NCI-H1930 (cell line): ENCODE results near the gene FOSL2.

Experiments used
- DNase-seq, 2 experiments: peaks; one replicate each; lab custom pipeline; 2025; lab: John Stamatoyannopoulos, UW

The FOSL2 gene

DNA sequence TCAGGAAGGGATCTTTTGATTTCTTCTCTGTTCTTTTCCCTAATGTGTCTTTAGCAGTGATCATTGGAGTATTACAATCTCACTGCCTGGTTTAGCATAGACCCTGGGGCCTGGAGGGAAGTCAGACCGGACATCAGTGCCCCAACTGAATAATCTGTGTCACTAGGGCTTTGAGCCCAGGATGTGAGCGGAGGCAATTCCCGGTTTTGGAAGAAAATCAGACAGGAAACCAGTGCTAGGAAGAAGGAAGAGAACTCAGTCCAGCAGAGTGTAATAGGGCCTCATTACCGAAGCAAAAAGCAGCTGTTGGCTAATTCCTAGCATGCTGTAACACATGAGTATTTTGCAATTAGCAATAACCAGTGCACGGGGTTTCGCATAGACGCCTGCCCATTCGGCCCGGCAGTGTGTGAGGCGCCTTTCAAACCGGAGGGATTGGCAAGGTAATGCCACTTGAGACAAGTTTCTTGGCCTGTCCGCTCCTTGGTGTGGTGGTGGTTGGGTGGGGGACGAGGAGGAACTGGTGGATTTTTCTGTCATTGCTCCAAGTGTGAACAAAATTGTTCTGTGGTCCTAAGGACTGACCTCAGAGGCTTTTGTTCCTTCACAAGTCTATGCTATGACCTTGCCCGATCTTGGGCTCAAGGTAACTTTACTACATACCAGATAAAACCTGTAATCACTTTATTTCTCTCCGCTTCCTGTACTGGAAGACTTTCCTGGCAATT, 2.8 kb downstream of the FOSL2 start:
- no peak for DNase-seq

GRCh38 chr2:28397043-28397381, 4.4 kb downstream of the FOSL2 start:
- DNase-seq: no peak

DNA sequence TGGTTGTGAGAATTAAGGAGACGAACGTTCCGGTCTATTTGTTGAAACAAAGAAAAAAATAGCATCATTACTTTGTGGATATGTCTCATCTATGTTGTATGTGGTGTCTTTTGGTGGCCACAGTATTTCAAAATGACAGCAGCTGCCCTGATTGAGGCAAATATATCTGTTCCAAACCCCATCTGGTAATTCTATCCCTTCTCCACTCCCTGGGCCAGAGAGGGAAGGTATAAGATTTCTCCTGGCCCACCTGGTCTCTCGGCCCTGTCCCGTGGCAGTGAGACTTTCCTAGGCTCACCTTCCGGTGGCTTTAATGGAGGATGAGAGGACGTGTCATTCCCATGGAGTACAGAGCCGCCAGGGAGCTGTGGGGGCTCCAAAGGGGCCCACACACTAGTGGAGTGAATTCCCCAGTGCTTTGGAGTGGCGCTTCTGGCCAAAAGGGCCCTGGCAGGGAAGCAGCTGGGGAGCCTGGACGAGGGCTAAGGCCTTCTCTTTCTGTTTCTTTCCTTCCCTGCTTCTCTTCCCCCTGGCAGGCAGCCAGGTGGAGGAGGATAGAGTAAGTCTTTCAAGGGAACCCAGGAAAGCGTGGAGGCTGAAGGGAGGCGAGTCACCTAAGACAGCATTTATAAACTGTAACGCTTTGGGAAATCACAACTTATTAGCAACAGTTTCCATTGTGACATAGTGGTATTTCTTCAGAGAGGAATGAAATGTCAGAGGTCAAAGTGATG, 5.6 kb downstream of the FOSL2 start:
- no peak for DNase-seq

GRCh38 chr2:28399289-28399688, 6.6 kb downstream of the FOSL2 start:
- DNase-seq: no peak

DNA sequence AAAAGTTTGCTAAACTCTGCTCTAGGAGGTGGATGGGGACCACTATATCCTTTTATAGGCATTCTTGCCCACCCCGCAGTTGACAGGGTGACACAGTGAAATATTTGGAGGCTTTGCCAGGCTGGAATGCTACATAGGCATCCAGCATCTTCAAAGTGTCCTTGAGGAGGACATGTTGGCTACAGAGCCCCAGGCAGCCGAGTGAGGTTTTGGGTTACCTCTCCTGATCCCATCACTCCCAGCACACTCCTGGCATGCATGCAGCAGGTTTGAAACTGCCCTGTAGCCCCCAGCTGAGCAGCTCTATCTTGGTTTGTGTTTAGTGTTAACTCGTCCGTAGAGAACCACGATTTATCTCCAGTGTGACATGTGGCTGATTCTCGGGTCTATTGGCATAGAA, 7.3 kb downstream of the FOSL2 start:
- no peak for DNase-seq

DNA sequence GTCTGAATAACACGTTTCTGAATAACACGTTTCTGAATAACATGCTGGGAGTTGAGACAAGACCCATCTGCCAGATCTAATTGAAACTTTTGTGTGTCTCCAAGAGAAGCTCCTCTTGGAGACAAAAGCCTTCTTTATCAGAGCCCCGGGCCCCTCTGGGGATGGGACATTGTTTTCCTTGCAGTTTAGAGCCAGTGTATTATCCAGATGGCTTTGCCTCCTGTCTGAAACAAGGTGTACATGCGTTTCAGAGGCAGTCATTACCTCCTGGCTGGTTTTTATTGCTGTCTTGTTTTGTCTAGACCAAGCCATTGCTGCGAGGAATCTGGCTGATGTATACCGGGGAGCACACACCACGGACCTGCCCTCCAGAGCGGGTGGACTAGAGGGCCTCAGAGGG, 7.8 kb downstream of the FOSL2 start:
- DNase-seq: no peak

GRCh38 chr2:28400921-28401320, 8.3 kb downstream of the FOSL2 start:
- DNase-seq: no peak

DNA sequence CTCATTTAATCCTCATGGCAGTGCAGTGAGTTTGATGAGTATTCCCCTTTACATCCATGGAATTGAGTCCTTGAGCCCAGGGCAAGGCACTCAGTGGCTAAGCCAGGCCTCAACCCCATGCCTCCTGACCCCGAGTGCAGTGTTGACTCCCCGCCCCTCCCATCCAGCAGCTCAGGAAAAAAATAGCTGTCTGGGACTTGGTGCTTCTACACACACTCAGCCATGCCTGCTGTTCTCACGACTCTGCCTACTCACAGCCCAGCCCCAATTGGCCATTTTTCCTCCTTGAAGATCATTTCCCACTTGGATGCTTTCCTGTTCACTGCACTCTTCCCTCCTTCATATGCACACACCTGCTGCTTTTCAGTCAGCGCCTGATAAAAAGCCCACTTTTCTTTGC, 8.8 kb downstream of the FOSL2 start:
- DNase-seq: no peak

GRCh38 chr2:28401948-28402550, 9.4 kb downstream of the FOSL2 start:
- no peak for DNase-seq

DNA sequence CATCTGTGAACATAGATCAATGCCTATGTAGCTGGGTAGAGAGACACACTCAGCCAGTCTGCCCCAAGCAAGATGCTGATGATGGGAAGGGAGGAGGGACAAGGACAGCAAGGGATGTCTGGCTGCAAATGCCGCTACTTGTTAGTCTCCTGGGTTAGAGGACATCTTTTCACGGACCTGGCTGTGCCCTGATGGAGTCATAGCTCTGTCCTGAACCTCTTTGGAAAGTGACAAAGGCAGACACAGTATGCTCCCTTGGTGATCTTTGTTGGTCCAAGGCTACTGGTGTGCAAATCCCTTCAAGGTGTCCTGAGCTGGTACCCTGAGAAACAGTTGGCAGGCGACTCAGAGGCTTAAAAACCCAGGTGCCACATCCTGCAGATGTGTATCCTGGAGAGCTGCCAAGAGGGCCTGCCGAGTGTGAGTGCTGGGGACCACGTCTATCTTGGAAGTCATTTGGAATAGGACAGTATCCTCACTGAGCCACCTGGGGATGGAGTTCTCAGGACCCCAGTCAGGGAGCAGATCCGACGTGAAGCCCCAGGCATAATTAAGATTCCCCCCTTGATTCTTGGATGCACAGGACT, 10.8 kb downstream of the FOSL2 start:
- no peak for DNase-seq

GRCh38 chr2:28404086-28404485, 11.4 kb downstream of the FOSL2 start:
- DNase-seq: no peak

DNA sequence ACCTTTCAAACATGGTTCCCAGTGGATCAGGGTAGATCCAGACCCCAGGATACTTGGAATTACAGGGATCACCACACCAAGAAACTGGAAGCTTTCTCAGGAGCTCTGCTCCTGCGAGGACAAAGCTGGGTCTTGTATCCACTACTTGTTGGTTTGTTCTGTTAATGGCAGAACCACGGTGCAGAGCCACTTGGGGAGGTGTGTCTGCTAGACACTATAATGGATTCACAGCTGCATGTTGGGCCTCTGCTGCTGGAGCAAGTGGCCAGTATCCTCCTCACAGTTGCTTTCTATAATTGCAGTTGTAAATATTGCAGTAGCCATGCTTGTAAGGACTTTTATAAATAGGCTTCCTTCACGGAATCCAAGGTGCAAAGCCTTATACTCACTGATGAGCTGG, 12.9 kb downstream of the FOSL2 start:
- DNase-seq: no peak

GRCh38 chr2:28406276-28407096, 13.8 kb downstream of the FOSL2 start:
- DNase-seq: no peak

DNA sequence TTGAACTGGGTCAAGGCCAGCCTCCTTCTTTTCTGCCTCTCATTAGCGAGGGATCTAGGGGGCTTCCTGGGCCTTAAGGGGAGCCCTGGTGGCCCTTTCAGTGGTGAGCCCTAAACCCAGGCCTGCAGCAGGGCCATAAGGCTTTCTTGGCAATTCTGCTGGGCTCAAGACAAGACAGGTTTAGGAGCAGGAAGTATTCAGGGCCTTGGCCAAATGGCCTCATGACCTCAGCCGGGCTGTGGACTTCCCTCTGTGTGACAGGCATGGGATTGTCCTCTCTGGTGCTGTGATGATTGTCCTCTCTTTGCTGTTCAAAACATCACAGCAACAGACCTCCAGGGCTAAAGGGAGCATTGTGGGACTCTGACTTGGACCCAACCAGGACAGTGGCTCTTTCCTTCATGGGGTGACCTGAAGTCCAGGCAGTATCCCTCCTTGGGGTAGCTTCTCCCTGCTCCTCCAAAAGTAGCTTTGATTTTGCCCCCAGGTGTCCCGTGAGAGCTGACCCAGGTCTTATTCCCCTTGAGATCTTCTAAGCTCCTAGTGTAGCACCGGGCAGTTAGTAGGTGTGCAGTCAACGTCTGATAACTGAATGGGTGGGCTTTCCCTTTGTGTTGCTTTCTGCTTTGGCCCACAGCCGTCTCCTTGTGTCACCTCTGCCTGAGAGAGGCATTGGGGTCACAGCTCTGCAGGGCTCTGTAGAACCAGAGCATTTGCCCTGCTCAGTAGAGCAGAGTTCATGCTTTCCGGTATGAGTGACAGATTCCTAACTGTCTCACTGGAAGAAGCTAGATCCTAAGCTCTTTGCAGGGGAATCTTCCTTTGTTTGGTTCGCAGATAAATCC, 14.7 kb downstream of the FOSL2 start:
- no peak for DNase-seq

DNA sequence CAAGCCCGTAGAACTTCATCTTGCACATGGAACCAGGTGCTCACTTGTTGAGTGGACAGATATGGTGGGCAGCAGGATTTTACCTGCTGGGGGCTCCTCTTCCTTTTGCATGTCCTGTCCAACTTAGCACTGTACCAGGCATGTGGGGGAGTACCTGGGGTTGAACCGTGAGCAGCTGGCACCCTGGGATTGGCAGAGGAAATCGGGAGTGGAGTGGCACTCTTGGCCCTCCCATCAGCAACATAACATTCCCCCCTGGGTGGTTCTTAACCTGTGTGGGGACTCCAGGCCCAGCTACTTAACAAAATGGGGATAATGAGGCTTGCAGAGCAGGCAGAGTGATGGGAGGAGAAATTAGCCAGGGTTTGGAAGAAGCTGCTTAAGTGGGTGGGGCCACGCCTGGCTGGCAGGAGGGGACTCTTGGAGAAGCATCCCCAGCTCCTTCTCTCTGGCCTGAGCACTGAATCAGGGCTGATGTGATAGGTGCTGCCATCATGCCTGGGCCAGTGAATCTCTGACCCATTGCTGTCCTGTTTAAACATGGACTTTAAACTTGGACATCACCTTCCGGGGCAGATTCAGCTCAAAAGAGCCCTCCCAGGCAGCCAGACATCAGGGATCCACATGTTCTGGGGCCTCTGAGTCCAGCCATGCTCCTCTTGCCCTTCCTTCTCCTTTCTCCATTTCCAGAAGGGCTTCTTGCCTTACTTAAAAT, 15.5 kb downstream of the FOSL2 start:
- no peak for DNase-seq

DNA sequence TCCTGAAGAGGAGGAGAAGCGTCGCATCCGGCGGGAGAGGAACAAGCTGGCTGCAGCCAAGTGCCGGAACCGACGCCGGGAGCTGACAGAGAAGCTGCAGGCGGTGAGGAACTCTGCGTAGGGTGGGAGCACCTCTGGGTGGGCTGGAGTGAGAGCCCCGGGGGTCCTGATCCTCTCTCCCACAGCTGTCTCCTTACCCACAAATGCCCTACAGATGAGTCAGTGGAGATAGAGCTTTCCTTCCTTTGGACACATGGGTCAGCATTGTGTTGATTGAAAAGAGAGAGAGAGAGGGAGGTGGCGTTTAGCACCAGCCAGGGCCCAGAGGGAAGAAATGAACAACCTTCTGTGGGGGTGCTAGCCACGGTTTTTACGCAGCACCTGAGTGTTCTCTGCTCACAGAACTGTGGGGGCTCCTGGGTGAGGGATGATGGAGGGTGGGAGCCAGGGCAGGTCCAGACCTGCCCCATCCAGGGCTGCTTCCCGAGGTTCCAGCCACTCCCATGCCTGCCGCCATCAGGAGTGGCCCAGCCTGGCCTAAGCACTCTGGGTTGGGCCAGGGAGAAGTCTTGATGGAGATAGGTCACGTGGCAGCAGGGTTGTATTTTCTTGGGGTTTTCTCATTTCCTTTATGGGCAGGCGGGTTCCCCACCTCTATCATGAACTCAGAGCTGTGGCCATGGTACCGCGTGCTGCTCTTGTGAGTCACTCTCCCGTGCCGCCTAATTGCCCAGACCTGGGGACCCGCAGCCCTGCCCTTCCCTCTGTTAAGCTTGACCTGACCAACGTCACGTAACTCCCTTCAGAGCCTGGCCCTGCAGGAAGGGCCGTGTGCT, 16.3 kb downstream of the FOSL2 start:
- DNase-seq: no peak

- no peak for DNase-seq
Observed at GRCh38 chr2:28411166-28411755, 18.6 kb downstream of the FOSL2 start.

DNA sequence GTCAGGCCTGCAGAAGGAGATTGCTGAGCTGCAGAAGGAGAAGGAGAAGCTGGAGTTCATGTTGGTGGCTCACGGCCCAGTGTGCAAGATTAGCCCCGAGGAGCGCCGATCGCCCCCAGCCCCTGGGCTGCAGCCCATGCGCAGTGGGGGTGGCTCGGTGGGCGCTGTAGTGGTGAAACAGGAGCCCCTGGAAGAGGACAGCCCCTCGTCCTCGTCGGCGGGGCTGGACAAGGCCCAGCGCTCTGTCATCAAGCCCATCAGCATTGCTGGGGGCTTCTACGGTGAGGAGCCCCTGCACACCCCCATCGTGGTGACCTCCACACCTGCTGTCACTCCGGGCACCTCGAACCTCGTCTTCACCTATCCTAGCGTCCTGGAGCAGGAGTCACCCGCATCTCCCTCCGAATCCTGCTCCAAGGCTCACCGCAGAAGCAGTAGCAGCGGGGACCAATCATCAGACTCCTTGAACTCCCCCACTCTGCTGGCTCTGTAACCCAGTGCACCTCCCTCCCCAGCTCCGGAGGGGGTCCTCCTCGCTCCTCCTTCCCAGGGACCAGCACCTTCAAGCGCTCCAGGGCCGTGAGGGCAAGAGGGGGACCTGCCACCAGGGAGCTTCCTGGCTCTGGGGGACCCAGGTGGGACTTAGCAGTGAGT, 19.4 kb downstream of the FOSL2 start:
- DNase-seq: no peak
